Gastroesophageal sphincter (tissue), 4 donors: ENCODE results near the gene MYO18B. TPM values are rescaled to one million over a fixed set of nuclear protein-coding genes. Genes with fewer than 3 reads are reported as not detected.

Experiments
- ATAC-seq: fragments of 150-250 bp; one replicate; pipeline ENCODE4 v1.9.1; 2016; ENCODE audit warnings: mild to moderate bottlenecking, moderate library complexity
- H3K27ac ChIP-seq, 4 donors: fragments of 200-600 bp; sonication (generic) in 3 of 4; 1 replicate in 3 of 4; 2 replicates in 1 of 4; pipeline ENCODE4 v1.5.1; 2016 to 2019
- H3K27me3 ChIP-seq: fragments of 200-600 bp; sonication (generic); one replicate; pipeline ENCODE4 v1.5.1; 2019
- H3K36me3 ChIP-seq, 2 donors: fragments of 200-600 bp; sonication (generic); one replicate each; pipeline ENCODE4 v1.5.1; 2019; ENCODE audit warnings: control low read depth in 1 of 2
- H3K4me1 ChIP-seq, 3 donors: fragments of 200-600 bp; sonication (generic); 1 replicate in 2 of 3; 2 replicates in 1 of 3; pipeline ENCODE4 v1.5.1; 2016 to 2019; ENCODE audit warnings: control low read depth in 2 of 3
- H3K4me3 ChIP-seq, 2 donors: fragments of 200-600 bp; sonication (generic); one replicate each; pipeline ENCODE4 v1.5.1; 2019; ENCODE audit warnings: mild to moderate bottlenecking in 1 of 2, moderate library complexity in 1 of 2
- H3K9me3 ChIP-seq, 3 donors: fragments of 200-600 bp; sonication (generic); one replicate each; pipeline ENCODE4 v1.5.1; 2017 to 2019; ENCODE audit warnings: control low read depth in 2 of 3
- EP300 ChIP-seq: sonication (generic); formaldehyde crosslinking; IDR thresholded peaks from one replicate; pipeline ENCODE4 v1.6.1; 2017; ENCODE audit warnings: antibody characterized with exemption, mild to moderate bottlenecking
- POLR2A ChIP-seq, 2 donors: fragments of 450-650 bp; IDR thresholded peaks; one replicate each; pipeline ENCODE4 v1.6.1; 2017; ENCODE audit warnings: antibody characterized with exemption in 2 of 2, mild to moderate bottlenecking in 2 of 2, moderate library complexity in 1 of 2
- POLR2AphosphoS5 ChIP-seq: sonication (generic); formaldehyde crosslinking; IDR thresholded peaks from one replicate; pipeline ENCODE4 v1.6.1; 2017; ENCODE audit warnings: antibody characterized with exemption
- WGBS, 2 donors: methylation state at CpG; one replicate each; pipeline ENCODE4 v1.1.5; 2018; ENCODE audit warnings: low coverage in 1 of 2; 5-methylcytosine and 5-hydroxymethylcytosine counted together
- total RNA-seq, 4 donors: library from RNA; depleted of rRNA; stranded (reverse); fragments of >200 nt; gene quantifications; one replicate each; pipeline ENCODE4 v1.1.0, GENCODE V29; 2016
- TF ChIP-seq, protein P1 (sequence below), 4 experiments: fragments of 200-600 bp in 2 of 4; fragments of 450-650 bp in 2 of 4; sonication (generic) in 1 of 4; IDR thresholded peaks; one replicate each; pipeline ENCODE4 v1.5.1; 2017 to 2019; ENCODE audit warnings: antibody characterized with exemption in 4 of 4, mild to moderate bottlenecking in 2 of 4, moderate library complexity in 2 of 4

Gene MYO18B
- total RNA-seq, 4 donors from 2014 or later = 0.19 to 6.9 (median 1.4) TPM; not detected in 1

DNA sequence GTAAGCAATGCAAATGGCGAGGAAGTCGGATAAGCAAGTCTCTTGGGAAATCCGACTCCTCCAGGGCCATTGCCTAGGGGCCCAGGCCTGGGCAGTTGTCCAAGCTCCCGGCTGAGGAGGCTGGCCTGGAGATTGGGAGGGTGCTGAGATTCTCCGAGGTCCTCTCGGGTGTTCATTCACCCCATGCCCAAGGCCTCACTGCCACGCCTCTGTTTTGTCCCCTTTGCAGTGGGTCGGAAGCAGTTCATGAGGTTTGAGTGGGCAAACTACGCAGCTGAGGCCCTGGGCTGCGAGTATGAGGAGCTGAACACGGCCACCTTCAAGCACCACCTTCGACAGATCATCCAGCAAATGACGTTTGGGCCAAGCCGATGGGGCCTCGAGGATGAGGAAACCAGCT lies 81.3 kb downstream of the MYO18B start:
- WGBS, 2 donors = 50 to 82% methylated on average over 3 to 11 of the region's 15 CpGs
- Histone ChIP-seq H3K4me1 (no peaks in the 10 kb centered on the region), H3K9me3 (no peaks in the 10 kb centered on the region), H3K27me3 (peaks cover 45% of the 10 kb centered on the region), H3K4me3 (no peak overlapping the region), H3K27ac (no peak overlapping the region), H3K36me3 (no peaks in the 10 kb centered on the region)
- TF ChIP-seq POLR2AphosphoS5 (no peak), POLR2A (IDR thresholded peaks at IDR 0.05) (no peak), EP300 (no peak)
- TF ChIP-seq, protein P1, sequence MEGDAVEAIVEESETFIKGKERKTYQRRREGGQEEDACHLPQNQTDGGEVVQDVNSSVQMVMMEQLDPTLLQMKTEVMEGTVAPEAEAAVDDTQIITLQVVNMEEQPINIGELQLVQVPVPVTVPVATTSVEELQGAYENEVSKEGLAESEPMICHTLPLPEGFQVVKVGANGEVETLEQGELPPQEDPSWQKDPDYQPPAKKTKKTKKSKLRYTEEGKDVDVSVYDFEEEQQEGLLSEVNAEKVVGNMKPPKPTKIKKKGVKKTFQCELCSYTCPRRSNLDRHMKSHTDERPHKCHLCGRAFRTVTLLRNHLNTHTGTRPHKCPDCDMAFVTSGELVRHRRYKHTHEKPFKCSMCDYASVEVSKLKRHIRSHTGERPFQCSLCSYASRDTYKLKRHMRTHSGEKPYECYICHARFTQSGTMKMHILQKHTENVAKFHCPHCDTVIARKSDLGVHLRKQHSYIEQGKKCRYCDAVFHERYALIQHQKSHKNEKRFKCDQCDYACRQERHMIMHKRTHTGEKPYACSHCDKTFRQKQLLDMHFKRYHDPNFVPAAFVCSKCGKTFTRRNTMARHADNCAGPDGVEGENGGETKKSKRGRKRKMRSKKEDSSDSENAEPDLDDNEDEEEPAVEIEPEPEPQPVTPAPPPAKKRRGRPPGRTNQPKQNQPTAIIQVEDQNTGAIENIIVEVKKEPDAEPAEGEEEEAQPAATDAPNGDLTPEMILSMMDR (IDR thresholded peaks at IDR 0.05) = no peak
- ATAC-seq = no peak

DNA sequence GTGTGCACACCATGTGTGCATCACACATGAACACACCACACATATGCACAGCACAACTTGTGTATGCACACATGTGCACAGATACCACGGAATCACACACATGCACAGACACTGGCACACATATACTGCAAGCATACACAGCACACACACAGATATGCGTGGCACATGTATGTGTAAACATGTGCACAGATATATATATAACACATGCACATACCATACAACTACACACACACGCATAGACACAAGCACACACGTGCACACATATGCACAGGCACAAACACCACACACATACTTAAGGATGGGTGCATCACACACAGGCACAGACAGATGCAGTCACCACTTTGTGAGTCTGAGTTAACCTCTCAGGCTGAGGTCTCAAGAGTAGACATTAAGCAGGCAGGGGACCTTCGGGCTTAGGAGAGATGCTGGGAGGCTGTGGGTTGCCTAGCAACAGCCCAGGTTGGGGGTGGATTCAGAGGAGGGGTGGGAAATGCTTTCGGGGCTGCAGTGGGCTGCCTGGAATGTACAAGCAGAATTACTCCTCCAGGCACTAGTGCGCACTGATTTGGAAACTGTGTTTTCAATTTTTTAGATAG lies 82.9 kb downstream of the MYO18B start:
- ATAC-seq = no peak
- TF ChIP-seq POLR2AphosphoS5 (no peak), EP300 (no peak), POLR2A (IDR thresholded peaks at IDR 0.05) (no peak)
- TF ChIP-seq, protein P1 (IDR thresholded peaks at IDR 0.05) = no peak
- WGBS, 2 donors = 45 to 93% methylated on average over 3 to 4 of the region's 7 CpGs
- Histone ChIP-seq H3K4me1 (no peaks in the 10 kb centered on the region), H3K9me3 (peaks cover 0 to under 1% (median 0%) of the 10 kb centered on the region in 3 donors), H3K27me3 (peaks cover 35% of the 10 kb centered on the region), H3K4me3 (no peak overlapping the region), H3K27ac (no peak overlapping the region), H3K36me3 (no peaks in the 10 kb centered on the region)

DNA sequence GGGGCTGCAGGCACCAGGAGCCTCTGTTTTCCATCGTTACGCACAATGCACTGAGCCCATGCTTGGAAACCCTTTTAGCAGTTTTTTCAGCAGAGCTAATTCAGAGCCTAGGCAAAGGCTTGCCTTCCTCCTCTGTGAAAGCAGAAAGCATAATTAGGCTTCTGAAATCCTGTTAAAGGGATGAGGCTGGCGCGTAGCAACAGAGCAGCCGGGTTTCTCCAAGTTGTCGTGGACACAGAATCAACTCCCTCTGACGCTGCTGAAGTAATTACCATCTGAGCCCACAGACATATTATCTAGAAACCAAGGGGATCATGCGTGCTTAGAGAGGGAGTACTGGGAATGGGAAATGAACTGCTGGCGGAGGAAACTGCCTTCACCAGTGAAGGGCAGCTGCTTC lies 85.4 kb downstream of the MYO18B start:
- TF ChIP-seq EP300 = no peak
- no peak for TF ChIP-seq POLR2AphosphoS5
- no peak for TF ChIP-seq POLR2A (IDR thresholded peaks at IDR 0.05)
- TF ChIP-seq, protein P1 (IDR thresholded peaks at IDR 0.05) = no peak
- H3K27ac ChIP-seq = no peak overlapping the region
- no peak overlapping the region for H3K4me3 ChIP-seq
- no peaks in the 10 kb centered on the region for H3K4me1 ChIP-seq
- no peak for ATAC-seq
- H3K9me3 ChIP-seq = peaks cover 0 to 13% (median 0%) of the 10 kb centered on the region in 3 donors
- 72% methylated on average over 8 of the region's 9 CpGs; no CpG with 5 or more reads in 1 of the 2 donors for WGBS, 2 donors
- H3K36me3 ChIP-seq = no peaks in the 10 kb centered on the region
- H3K27me3 ChIP-seq = peaks cover 23% of the 10 kb centered on the region

DNA sequence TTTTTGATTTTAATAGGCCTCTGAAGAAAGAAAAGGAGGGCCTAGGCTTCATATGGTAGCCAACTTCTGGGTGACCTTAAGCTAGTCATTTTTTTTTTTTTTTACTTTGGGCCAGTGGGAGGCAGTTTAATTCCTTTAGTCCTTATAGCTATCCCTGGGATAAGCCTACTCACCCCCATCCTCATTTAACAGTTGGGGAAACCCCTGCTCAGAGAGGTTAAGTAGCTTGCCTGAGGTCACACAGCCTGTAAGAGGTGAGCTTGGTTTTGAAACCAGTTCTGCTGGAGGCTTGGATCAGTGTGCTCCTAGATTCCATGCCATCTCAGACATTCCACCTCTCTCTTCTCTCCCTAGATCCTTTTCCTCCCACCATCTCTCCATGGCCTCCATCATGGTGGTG lies 86.4 kb downstream of the MYO18B start:
- Histone ChIP-seq H3K4me1 (no peaks in the 10 kb centered on the region), H3K27ac (no peak overlapping the region), H3K9me3 (peaks cover 0 to 13% (median 0%) of the 10 kb centered on the region in 3 donors), H3K27me3 (peaks cover 16% of the 10 kb centered on the region), H3K4me3 (no peak overlapping the region), H3K36me3 (no peaks in the 10 kb centered on the region)
- TF ChIP-seq, protein P1 (IDR thresholded peaks at IDR 0.05) = no peak
- TF ChIP-seq POLR2A (IDR thresholded peaks at IDR 0.05) (no peak), POLR2AphosphoS5 (no peak), EP300 (no peak)
- no peak for ATAC-seq

DNA sequence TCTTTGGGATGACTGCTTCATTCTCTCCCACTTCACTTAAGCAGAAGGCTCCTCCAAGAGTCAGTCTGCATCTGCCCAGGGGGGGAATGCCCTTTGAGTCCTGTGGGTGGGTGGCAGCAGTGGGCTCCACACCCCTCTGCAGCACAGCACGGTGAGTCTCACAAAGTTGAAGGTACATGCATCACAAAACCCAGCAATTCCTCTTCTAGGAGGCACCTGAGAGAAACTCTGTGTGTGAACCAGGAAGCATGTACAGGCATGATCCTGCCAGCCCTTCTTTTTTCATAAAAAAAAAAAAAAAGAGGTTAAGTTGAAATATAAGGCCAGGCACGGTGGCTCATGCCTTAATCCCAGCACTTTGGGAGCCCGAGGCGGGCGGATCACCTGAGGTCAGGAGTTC lies 87.2 kb downstream of the MYO18B start:
- WGBS, 2 donors = 83 to 87% methylated on average over 3 to 5 of the region's 5 CpGs
- no peaks in the 10 kb centered on the region for H3K36me3 ChIP-seq
- no peak for ATAC-seq
- H3K27ac ChIP-seq = no peak overlapping the region
- peaks cover 0 to 13% (median 0%) of the 10 kb centered on the region in 3 donors for H3K9me3 ChIP-seq
- H3K27me3 ChIP-seq = peaks cover 9% of the 10 kb centered on the region
- H3K4me3 ChIP-seq = no peak overlapping the region
- no peaks in the 10 kb centered on the region for H3K4me1 ChIP-seq
- TF ChIP-seq, protein P1 (IDR thresholded peaks at IDR 0.05) = no peak
- TF ChIP-seq POLR2A (IDR thresholded peaks at IDR 0.05) = no peak
